ENCODE measurements around the gene MYO5B.

DNA sequence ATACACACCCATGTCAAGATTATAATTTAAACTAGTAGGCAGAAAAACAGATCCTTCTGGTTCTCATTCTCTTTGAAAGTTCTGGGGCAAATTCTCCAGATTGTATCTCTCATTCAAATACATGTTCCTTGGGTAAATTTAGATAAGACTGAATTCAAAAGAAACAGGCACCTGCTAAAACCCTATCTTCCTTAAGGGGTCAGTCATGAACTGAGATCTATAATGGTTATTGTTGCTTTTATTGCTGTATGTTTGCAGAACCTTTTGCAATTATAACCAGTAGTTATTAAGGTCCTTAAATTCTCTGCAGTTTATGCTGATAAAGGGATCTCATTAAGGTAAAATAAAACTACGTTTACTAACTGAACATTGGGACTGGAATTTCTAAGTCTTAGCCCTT lies 83.5 kb downstream of the MYO5B start:
- no peak for TF ChIP-seq POLR2A (IDR thresholded peaks at IDR 0.05)
- TF ChIP-seq, protein P1, sequence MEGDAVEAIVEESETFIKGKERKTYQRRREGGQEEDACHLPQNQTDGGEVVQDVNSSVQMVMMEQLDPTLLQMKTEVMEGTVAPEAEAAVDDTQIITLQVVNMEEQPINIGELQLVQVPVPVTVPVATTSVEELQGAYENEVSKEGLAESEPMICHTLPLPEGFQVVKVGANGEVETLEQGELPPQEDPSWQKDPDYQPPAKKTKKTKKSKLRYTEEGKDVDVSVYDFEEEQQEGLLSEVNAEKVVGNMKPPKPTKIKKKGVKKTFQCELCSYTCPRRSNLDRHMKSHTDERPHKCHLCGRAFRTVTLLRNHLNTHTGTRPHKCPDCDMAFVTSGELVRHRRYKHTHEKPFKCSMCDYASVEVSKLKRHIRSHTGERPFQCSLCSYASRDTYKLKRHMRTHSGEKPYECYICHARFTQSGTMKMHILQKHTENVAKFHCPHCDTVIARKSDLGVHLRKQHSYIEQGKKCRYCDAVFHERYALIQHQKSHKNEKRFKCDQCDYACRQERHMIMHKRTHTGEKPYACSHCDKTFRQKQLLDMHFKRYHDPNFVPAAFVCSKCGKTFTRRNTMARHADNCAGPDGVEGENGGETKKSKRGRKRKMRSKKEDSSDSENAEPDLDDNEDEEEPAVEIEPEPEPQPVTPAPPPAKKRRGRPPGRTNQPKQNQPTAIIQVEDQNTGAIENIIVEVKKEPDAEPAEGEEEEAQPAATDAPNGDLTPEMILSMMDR (IDR thresholded peaks at IDR 0.05) = no peak
